ENCODE measurements around the gene OR52B2.
"Not testable (repeated sequence)": the region's sequence is repeated elsewhere in the genome, so short reads cannot be mapped to it uniquely, and the experiment has no call there.

OR52B2 gene

DNA sequence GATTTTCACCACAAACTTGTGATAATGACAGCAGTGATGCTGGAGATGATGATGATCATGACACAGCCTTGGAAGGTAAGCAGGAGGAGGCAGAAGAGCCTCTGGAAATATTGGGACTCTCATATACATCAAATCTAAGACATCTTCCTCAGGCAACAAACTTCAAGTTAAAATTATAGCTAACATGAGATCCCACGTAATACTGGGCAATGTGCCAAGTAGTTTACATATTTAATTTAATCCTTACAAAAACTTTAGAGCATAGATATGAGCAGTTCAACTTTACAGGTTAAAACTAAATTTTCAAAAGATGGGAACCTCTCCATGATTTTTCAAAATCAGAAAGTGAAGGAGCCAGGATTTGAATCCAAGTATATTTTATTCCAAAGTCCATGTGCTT, 19.0 kb downstream of the OR52B2 start:
- no peak overlapping the region for H3K27ac ChIP-seq (ENCODE audit: extremely low read depth, low read depth, low read length)
- H3K4me1 ChIP-seq (ENCODE audit: control insufficient read depth, insufficient read depth, low read length), result no peaks in the 10 kb centered on the region
- ChIA-PET POLR2A (no interaction called here), CTCF (interaction anchor here (0.6 to 0.9 kb wide), 2 partner anchors 19 to 208 kb away, joined by 3 read pairs; partner anchors contain the start of gene OR52B2)
- no peak for TF ChIP-seq ZNF561 (tag by site-specific recombination; IDR thresholded peaks at IDR 0.05; ENCODE audit: borderline replicate concordance)
- H3K36me3 ChIP-seq (ENCODE audit: control insufficient read depth in 2 of 2, insufficient read depth in 1 of 2, low read length in 2 of 2), result no peaks in the 10 kb centered on the region
- H3K9me3 ChIP-seq (ENCODE audit: control insufficient read depth, insufficient read depth, low read depth, low read length), result no peaks in the 10 kb centered on the region
- no peak overlapping the region for H3K4me3 ChIP-seq (ENCODE audit: low read depth, low read length)

DNA sequence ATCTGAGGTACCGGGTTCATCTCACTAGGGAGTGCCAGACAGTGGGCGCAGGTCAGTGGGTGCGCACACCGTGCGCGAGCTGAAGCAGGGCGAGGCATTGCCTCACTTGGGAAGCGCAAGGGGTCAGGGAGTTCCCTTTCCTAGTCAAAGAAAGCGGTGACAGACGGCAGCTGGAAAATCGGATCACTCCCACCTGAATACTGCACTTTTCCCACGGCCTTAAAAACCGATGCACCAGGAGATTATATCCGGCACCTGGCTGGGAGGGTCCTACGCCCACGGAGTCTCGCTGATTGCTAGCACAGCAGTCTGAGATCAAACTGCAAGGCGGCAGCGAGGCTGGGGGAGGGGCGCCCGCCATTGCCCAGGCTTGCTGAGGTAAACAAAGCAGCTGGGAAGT, 26.4 kb downstream of the OR52B2 start:
- H3K4me1 ChIP-seq (ENCODE audit: control insufficient read depth, insufficient read depth, low read length); H3K9me3 ChIP-seq (ENCODE audit: control insufficient read depth, insufficient read depth, low read depth, low read length); POLR2A ChIA-PET; H3K4me3 ChIP-seq (ENCODE audit: low read depth, low read length); H3K36me3 ChIP-seq (ENCODE audit: control insufficient read depth in 2 of 2, insufficient read depth in 1 of 2, low read length in 2 of 2); H3K27ac ChIP-seq (ENCODE audit: extremely low read depth, low read depth, low read length): not testable (repeated sequence)
- CTCF ChIA-PET, result interaction anchor here (0.9 kb wide), 1 partner anchor 104 kb away, joined by 3 read pairs; no protein-coding TSS in a partner anchor

DNA sequence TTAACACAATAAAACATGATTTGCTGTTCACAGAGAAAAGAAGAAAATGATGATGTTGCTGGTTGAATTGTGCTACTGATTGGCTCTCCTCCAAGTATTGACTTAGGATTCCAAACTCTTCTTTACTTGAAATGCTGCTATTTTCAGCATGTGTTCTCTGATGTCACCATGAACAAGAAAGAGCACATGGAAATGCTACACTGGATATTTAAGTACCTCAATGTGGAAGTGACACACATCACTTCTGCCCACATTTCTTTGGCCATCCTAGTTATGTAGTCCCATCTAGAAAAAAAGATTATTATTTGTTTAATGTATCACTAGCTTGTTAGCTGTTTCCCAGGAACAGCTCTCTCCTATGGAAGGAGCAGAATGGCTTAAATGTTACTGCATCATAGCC, 27.2 kb downstream of the OR52B2 start:
- Histone ChIP-seq H3K4me3 (ENCODE audit: low read depth, low read length) (no peak overlapping the region), H3K27ac (ENCODE audit: extremely low read depth, low read depth, low read length) (no peak overlapping the region), H3K4me1 (ENCODE audit: control insufficient read depth, insufficient read depth, low read length) (no peaks in the 10 kb centered on the region), H3K36me3 (ENCODE audit: control insufficient read depth in 2 of 2, insufficient read depth in 1 of 2, low read length in 2 of 2) (no peaks in the 10 kb centered on the region), H3K9me3 (ENCODE audit: control insufficient read depth, insufficient read depth, low read depth, low read length) (no peaks in the 10 kb centered on the region)
- POLR2A ChIA-PET, result no interaction called here
- CTCF ChIA-PET, result interaction anchor here (0.9 kb wide), 1 partner anchor 103 kb away, joined by 3 read pairs; no protein-coding TSS in a partner anchor
- TF ChIP-seq ZNF629 (tag by site-specific recombination; IDR thresholded peaks at IDR 0.05) (no peak), ZNF211 (tag by site-specific recombination; IDR thresholded peaks at IDR 0.05; ENCODE audit: low read depth) (no peak), ZNF561 (tag by site-specific recombination; IDR thresholded peaks at IDR 0.05; ENCODE audit: borderline replicate concordance) (no peak), ZEB2 (tag by site-specific recombination; IDR thresholded peaks at IDR 0.05) (no peak), ZNF223 (tag by site-specific recombination; IDR thresholded peaks at IDR 0.05) (no peak), ZSCAN30 (tag by site-specific recombination; IDR thresholded peaks at IDR 0.05) (no peak), ZNF37A (tag by site-specific recombination; IDR thresholded peaks at IDR 0.05) (no peak)
- TF ChIP-seq, protein P1, sequence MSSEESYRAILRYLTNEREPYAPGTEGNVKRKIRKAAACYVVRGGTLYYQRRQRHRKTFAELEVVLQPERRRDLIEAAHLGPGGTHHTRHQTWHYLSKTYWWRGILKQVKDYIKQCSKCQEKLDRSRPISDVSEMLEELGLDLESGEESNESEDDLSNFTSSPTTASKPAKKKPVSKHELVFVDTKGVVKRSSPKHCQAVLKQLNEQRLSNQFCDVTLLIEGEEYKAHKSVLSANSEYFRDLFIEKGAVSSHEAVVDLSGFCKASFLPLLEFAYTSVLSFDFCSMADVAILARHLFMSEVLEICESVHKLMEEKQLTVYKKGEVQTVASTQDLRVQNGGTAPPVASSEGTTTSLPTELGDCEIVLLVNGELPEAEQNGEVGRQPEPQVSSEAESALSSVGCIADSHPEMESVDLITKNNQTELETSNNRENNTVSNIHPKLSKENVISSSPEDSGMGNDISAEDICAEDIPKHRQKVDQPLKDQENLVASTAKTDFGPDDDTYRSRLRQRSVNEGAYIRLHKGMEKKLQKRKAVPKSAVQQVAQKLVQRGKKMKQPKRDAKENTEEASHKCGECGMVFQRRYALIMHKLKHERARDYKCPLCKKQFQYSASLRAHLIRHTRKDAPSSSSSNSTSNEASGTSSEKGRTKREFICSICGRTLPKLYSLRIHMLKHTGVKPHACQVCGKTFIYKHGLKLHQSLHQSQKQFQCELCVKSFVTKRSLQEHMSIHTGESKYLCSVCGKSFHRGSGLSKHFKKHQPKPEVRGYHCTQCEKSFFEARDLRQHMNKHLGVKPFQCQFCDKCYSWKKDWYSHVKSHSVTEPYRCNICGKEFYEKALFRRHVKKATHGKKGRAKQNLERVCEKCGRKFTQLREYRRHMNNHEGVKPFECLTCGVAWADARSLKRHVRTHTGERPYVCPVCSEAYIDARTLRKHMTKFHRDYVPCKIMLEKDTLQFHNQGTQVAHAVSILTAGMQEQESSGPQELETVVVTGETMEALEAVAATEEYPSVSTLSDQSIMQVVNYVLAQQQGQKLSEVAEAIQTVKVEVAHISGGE (tag by site-specific recombination; conservative IDR thresholded peaks at IDR 0.05; ENCODE audit: low read depth), result no peak

DNA sequence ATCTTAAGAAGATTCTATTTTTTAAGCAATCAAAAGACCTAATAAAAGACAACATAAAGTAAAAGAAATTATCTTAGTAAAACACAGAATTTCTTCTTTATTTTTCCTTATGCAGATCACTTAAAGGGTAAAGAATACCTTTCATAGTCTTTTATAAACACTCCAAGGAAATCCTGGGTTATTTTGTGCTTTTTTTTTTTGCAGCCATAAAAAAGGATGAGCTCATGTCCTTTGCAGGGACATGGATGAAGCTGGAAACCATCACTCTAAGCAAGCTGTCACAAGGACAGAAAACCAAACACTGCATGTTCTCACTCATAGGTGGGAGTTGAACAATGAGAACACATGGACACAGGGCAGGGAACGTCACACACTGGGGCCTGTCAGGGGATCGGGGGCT, 34.2 kb downstream of the OR52B2 start:
- H3K4me3 ChIP-seq (ENCODE audit: low read depth, low read length); H3K9me3 ChIP-seq (ENCODE audit: control insufficient read depth, insufficient read depth, low read depth, low read length); POLR2A ChIA-PET; H3K36me3 ChIP-seq (ENCODE audit: control insufficient read depth in 2 of 2, insufficient read depth in 1 of 2, low read length in 2 of 2); H3K4me1 ChIP-seq (ENCODE audit: control insufficient read depth, insufficient read depth, low read length); H3K27ac ChIP-seq (ENCODE audit: extremely low read depth, low read depth, low read length): not testable (repeated sequence)
- CTCF ChIA-PET, result interaction anchor here (0.7 kb wide), 1 partner anchor 161 kb away, joined by 3 read pairs; no protein-coding TSS in a partner anchor

DNA sequence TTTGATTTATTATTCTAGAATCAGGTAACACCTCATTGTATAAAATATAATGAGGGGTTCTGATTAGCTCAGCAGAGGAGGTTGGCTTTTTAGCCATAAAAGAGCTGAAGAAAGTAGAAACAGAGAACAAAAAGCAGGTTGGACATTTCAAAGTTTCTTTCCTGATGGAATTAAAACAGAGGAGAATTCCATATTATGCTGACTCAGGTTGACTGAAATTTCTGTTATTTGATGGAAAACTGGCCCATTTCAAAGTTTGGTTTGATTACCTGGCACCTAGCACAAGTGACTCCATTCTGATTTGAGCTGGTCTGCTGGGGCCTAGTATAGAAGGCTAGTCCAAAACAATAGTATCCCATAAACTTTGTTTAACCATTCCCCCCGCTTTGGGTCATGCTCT, 37.7 kb downstream of the OR52B2 start:
- Histone ChIP-seq H3K4me1 (ENCODE audit: control insufficient read depth, insufficient read depth, low read length) (no peaks in the 10 kb centered on the region), H3K4me3 (ENCODE audit: low read depth, low read length) (no peak overlapping the region), H3K9me3 (ENCODE audit: control insufficient read depth, insufficient read depth, low read depth, low read length) (no peaks in the 10 kb centered on the region), H3K36me3 (ENCODE audit: control insufficient read depth in 2 of 2, insufficient read depth in 1 of 2, low read length in 2 of 2) (no peaks in the 10 kb centered on the region), H3K27ac (ENCODE audit: extremely low read depth, low read depth, low read length) (no peak overlapping the region)
- POLR2A ChIA-PET, result no interaction called here
- CTCF ChIA-PET, result no interaction called here
- TF ChIP-seq, protein P2, sequence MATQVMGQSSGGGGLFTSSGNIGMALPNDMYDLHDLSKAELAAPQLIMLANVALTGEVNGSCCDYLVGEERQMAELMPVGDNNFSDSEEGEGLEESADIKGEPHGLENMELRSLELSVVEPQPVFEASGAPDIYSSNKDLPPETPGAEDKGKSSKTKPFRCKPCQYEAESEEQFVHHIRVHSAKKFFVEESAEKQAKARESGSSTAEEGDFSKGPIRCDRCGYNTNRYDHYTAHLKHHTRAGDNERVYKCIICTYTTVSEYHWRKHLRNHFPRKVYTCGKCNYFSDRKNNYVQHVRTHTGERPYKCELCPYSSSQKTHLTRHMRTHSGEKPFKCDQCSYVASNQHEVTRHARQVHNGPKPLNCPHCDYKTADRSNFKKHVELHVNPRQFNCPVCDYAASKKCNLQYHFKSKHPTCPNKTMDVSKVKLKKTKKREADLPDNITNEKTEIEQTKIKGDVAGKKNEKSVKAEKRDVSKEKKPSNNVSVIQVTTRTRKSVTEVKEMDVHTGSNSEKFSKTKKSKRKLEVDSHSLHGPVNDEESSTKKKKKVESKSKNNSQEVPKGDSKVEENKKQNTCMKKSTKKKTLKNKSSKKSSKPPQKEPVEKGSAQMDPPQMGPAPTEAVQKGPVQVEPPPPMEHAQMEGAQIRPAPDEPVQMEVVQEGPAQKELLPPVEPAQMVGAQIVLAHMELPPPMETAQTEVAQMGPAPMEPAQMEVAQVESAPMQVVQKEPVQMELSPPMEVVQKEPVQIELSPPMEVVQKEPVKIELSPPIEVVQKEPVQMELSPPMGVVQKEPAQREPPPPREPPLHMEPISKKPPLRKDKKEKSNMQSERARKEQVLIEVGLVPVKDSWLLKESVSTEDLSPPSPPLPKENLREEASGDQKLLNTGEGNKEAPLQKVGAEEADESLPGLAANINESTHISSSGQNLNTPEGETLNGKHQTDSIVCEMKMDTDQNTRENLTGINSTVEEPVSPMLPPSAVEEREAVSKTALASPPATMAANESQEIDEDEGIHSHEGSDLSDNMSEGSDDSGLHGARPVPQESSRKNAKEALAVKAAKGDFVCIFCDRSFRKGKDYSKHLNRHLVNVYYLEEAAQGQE (tag by site-specific recombination; IDR thresholded peaks at IDR 0.05), result no peak
- TF ChIP-seq ZNF324 (tag by site-specific recombination; IDR thresholded peaks at IDR 0.05) (no peak), ZNF654 (tag by site-specific recombination; IDR thresholded peaks at IDR 0.05; ENCODE audit: low read depth) (no peak), SALL2 (tag by site-specific recombination; IDR thresholded peaks at IDR 0.05; ENCODE audit: borderline replicate concordance) (no peak), ZNF266 (tag by site-specific recombination; IDR thresholded peaks at IDR 0.05; ENCODE audit: low read depth) (no peak), ZNF664 (tag by site-specific recombination; IDR thresholded peaks at IDR 0.05) (no peak), ZNF426 (tag by site-specific recombination; IDR thresholded peaks at IDR 0.05) (no peak), HOXD13 (CRISPR knock-in tag; IDR thresholded peaks at IDR 0.05; ENCODE audit: borderline replicate concordance) (no peak), ZNF76 (tag by site-specific recombination; IDR thresholded peaks at IDR 0.05; ENCODE audit: borderline replicate concordance, low read depth) (no peak), ZBTB8A (tag by site-specific recombination; IDR thresholded peaks at IDR 0.05) (no peak), ZFP3 (tag by site-specific recombination; IDR thresholded peaks at IDR 0.05; ENCODE audit: low read depth) (no peak)
